Thoracic aorta (tissue), 2 donors: ENCODE results near the gene XPO1. TPM values are rescaled to one million over a fixed set of nuclear protein-coding genes. Genes with fewer than 3 reads are reported as not detected.

Source experiments
- ATAC-seq: fragments of 150-250 bp; one replicate; pipeline ENCODE4 v1.8.0; 2017; ENCODE audit warnings: low read depth; ENCODE audit not compliant: insufficient number of reproducible peaks, low FRiP score
- DNase-seq: peaks from one replicate; pipeline ENCODE4 v3.0.0-alpha.2; 2020; ENCODE audit warnings: low spot score
- H3K27ac ChIP-seq, 2 donors: fragments of 200-600 bp; sonication (generic); 1 replicate in 1 of 2; 2 replicates in 1 of 2; pipeline ENCODE4 v1.5.1; 2016; ENCODE audit warnings: mild to moderate bottlenecking in 2 of 2, moderate library complexity in 2 of 2
- H3K27me3 ChIP-seq: fragments of 200-600 bp; sonication (generic); replicated peaks from 2 replicates; pipeline ENCODE4 v1.6.0; 2016; ENCODE audit warnings: mild to moderate bottlenecking; ENCODE audit not compliant: insufficient read depth
- H3K36me3 ChIP-seq: fragments of 200-600 bp; sonication (generic); one replicate; pipeline ENCODE4 v1.5.1; 2016
- H3K4me1 ChIP-seq, 2 donors: fragments of 200-600 bp; sonication (generic); 1 replicate in 1 of 2; 2 replicates in 1 of 2; pipeline versions ENCODE4 v1.5.1 to v1.6.0; 2016; ENCODE audit warnings: low read depth in 2 of 2, mild to moderate bottlenecking in 1 of 2; ENCODE audit not compliant: control insufficient read depth in 1 of 2
- H3K4me3 ChIP-seq: fragments of 200-600 bp; sonication (generic); 2 replicates; pipeline ENCODE4 v1.5.1; 2016; ENCODE audit warnings: mild to moderate bottlenecking
- H3K9me3 ChIP-seq: fragments of 200-600 bp; sonication (generic); 2 replicates; pipeline ENCODE4 v1.5.1; 2016
- CTCF ChIP-seq: fragments of 200-600 bp; sonication (generic); IDR thresholded peaks from one replicate; pipeline ENCODE4 v1.5.1; 2019; ENCODE audit warnings: antibody characterized with exemption
- total RNA-seq, 2 donors: library from RNA; depleted of rRNA; stranded (reverse); fragments of >200 nt; gene quantifications; one replicate each; pipeline versions ENCODE4 v1.1.0 to v1.2.3, GENCODE V29; 2016

XPO1 gene
- total RNA-seq, 2 donors from 2014 or later = 43.3 to 117 TPM

DNA sequence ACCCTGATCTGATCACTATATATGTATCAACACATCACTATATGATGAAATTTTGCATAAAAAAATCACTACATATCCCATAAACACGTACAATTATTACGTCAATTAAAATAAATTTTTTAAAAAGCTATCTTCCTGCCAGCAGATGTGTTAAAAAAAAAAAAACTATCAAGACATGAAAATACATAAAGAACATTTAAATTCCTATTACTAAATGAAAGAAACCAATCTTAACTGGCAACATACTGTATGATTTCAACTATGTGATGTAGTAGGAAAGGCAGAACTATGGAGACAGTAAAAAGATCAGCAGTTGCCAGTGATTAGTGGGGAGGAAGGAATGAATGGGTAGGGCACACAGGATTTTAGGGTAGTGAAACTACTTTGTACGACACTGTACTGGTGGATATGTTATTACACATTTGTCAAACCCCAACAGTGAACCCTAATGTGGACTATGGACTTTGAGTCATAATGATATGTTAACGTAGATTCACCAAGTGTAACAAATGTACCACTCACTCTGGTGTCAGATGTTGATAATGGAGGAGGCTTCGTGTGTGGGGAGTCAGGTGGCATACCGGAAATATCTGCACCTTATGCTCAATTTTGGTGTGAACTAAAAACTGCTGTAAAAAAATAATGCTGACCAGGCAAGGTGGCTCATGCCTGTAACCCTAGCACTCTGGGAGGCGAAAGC is 94.7 kb downstream of the XPO1 start:
- H3K36me3 ChIP-seq = no peaks in the 10 kb centered on the region
- no peak for TF ChIP-seq CTCF
- H3K4me3 ChIP-seq = no peak overlapping the region
- no peak overlapping the region for H3K27ac ChIP-seq
- peaks cover 9 to 28% of the 10 kb centered on the region in 2 donors for H3K4me1 ChIP-seq
- H3K27me3 ChIP-seq = no peaks in the 10 kb centered on the region
- ATAC-seq (no peak), DNase-seq (no peak)
- no peaks in the 10 kb centered on the region for H3K9me3 ChIP-seq

DNA sequence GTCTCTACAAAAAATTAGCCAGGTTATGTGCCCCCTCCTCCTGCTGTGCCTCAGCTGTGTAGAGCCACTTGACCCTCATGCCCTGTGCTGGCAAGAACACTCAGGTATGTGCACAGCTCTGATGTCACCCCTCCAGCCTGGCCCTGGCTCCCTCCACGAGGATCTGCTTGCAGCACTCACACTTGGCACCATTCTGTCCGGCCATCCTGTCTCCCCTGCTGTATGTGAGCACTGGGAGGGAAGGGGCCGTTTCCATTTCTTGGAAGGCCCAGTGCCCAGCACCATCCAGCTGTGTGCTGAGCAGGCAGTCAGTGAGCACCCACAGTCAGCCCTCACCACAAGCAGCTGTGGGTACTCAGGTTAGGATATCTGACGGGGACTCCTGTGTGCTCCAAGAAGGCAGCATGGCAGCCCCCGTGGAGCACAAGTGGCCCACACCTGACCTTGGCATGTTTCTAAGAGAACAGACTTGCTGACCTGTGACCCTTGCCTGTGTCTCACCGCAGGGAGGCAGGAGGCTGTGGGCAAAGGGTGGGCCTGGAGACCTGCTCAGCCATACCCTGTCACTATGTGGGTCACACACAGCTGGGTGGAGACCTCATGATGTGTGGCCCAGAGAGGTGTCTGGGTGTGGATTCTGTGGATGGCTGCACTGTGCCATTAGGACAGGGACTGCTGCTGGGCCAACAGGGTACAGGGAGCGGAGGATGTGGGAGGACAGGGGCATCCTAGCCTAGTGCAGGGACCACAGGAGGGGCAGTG is 98.7 kb downstream of the XPO1 start:
- Histone ChIP-seq H3K4me3 (no peak overlapping the region), H3K27me3 (no peaks in the 10 kb centered on the region), H3K36me3 (no peaks in the 10 kb centered on the region), H3K4me1 (peaks cover 15 to 28% of the 10 kb centered on the region in 2 donors), H3K27ac (no peak overlapping the region), H3K9me3 (no peaks in the 10 kb centered on the region)
- DNase-seq (no peak), ATAC-seq (no peak)
- no peak for TF ChIP-seq CTCF

- no peak overlapping the region for H3K4me3 ChIP-seq
- H3K27ac ChIP-seq = no peak overlapping the region
- H3K36me3 ChIP-seq = no peaks in the 10 kb centered on the region
- TF ChIP-seq CTCF = no peak
- no peaks in the 10 kb centered on the region for H3K27me3 ChIP-seq
- no peaks in the 10 kb centered on the region for H3K9me3 ChIP-seq
- no peak for DNase-seq
- ATAC-seq = no peak
- peaks cover 10 to 32% of the 10 kb centered on the region in 2 donors for H3K4me1 ChIP-seq
These were observed 99.5 kb downstream of the XPO1 start for GRCh38 chr2:61438670-61439069.

DNA sequence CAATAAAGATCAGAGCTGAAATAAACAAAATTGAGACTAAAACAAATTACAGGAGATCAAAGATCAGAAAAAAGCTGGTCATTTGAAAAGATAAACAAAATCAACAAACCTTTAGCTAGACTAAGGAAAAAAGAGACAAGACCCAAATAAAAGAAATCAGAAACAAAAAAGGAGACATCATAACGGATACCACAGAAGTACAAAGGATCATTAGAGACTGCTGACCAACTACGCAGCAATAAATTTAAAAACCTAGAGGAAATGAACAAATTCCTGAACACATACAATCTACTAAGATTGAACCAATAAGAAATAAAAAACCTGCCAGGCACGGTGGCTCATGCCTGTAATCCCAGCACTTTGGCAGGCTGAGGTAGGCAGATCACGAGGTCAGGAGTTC is 101.0 kb downstream of the XPO1 start:
- no peaks in the 10 kb centered on the region for H3K9me3 ChIP-seq
- TF ChIP-seq CTCF = no peak
- H3K27ac ChIP-seq = no peak overlapping the region
- no peaks in the 10 kb centered on the region for H3K36me3 ChIP-seq
- peaks cover 10 to 40% of the 10 kb centered on the region in 2 donors for H3K4me1 ChIP-seq
- ATAC-seq = no peak
- H3K4me3 ChIP-seq = no peak overlapping the region
- H3K27me3 ChIP-seq = no peaks in the 10 kb centered on the region
- DNase-seq = no peak

- ATAC-seq (no peak), DNase-seq (no peak)
- no peaks in the 10 kb centered on the region for H3K36me3 ChIP-seq
- H3K4me3 ChIP-seq = no peak overlapping the region
- no peak overlapping the region for H3K27ac ChIP-seq
- no peak for TF ChIP-seq CTCF
- no peaks in the 10 kb centered on the region for H3K27me3 ChIP-seq
- no peaks in the 10 kb centered on the region for H3K9me3 ChIP-seq
- peaks cover 9 to 35% of the 10 kb centered on the region in 2 donors for H3K4me1 ChIP-seq
These were observed 102.1 kb downstream of the XPO1 start for GRCh38 chr2:61436092-61436491.
